GM19324 (cell line): Measurements from ENCODE around the gene TTLL11.

Experiments
- ATAC-seq: cut with Tn5 transposase; IDR thresholded peaks from one replicate; pipeline ENCODE4 v1.9.1; 2021; ENCODE audit warnings: mild to moderate bottlenecking, moderate library complexity; ENCODE audit not compliant: unreplicated experiment, low FRiP score

The TTLL11 gene

GRCh38 chr9:121865060-121865459, 228.0 kb downstream of the TTLL11 start:
- ATAC-seq: no peak

GRCh38 chr9:121863955-121864354, 229.2 kb downstream of the TTLL11 start:
- no peak for ATAC-seq

DNA sequence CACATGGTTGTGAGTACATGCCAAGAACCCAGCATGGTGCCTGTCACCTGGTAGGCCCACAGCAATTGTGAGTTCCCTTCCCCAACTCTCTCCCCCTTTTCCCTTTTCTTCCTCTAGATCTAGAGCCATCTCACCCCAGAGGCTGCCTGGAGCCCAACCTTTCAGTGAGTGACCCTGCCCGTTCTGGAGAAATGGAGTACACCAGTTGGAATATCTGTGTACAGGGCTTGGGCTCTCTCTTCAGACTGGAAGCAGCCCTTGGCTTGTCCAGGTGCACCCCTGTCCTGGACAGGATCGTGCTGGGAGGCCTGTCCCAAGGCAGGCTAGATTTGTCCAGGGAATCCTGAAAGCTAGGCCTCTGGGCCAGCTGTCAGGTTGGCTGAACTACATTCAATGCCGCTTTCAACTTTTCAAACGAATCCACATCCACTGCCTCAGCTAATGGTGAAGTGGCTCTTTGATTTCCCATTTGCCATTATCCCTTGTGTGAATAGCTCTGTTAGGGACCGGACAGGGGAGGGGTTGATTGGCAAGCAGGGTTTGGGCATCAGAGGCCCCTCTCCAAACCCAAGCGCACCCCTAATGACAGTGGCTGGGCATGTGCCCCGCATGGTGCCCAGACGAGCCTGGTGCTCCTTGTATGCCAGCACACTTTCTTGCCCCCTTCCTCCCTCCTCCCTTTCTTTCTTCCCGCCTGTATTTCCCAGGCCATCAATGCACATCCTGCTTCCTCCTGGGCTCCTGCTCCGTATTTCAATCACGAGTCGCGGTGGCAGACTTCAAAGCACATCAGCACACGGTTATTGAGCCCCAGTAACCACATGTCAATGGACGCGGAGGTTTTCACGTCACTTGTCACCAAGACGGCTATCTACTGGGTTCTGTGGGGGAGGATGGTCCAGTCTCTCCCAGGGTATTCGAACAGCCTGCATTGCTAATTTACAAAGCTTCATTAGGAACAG, 230.5 kb downstream of the TTLL11 start:
- no peak for ATAC-seq

DNA sequence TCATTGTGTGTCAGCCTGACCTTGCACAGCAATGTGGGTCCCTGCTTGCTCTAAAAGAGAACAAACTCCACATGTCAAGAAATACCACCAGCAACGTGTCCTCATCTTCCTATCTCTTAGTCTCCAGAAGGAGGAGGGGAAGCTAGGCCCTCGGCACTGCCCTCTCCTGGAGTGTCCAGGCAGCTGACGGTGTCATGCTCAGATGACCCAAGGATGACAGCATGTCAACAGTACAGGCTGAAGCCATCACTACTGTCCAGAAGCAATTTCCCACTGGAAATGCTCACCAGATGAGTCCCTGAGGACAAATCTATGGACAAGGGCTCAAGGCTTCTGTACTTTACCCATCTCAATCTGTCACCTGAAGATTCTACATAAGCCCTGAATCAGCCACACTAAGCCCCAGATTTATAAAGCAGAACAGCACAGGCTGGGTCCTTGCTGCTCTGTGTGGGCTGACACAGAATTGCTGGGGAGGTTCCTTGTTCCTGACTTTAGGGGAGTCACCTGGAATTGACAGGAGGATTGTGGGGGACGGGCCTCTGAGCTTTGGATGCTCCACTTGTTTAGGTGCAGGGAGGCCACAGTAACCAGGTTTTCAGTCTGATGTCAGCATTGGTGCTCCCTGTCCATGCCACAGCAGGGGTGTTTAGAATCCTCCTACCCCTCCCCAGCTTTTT, 231.5 kb downstream of the TTLL11 start:
- no peak for ATAC-seq

- no peak for ATAC-seq
Measured at GRCh38 chr9:121860744-121861143, 232.4 kb downstream of the TTLL11 start.

- no peak for ATAC-seq
Measured at GRCh38 chr9:121860213-121860612, 232.9 kb downstream of the TTLL11 start.

DNA sequence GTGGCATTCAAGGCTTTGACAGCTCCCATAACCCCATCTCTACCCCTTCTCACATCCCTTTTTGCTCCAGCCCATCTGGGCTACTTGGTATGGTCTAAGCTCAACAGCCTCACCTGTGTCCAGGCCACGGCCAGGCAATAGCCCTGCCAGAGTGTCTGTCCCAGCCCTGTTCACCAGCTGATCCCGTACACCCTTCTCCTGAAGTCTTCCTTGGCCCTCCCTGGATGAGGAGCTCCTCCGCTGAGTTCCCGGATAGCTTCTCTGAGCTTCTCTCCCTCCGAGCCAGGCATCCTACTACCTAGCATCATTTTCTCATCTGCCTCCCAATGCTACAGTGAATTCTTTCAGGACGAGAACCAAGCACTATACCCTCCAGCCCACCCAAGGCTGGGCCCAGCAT, 233.5 kb downstream of the TTLL11 start:
- ATAC-seq: no peak

DNA sequence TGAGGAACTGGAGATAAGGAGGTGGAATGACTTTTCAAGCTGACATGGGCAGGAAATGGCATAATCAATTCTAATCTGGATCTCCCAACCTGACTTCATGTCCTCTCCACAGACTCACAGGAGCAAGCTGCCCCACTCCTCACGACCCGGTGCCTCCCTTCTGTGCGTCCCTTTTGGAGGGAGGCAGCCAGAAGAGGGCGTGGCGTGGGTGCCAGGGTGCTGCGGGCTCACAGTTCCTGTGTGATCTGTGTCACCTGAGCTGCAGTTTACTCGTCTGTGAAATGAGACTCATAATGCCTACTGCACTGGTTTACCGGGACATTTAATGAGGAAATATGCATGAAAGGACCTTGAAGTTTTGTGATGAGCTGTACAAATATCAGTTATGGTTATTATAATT, 234.3 kb downstream of the TTLL11 start:
- ATAC-seq: no peak

DNA sequence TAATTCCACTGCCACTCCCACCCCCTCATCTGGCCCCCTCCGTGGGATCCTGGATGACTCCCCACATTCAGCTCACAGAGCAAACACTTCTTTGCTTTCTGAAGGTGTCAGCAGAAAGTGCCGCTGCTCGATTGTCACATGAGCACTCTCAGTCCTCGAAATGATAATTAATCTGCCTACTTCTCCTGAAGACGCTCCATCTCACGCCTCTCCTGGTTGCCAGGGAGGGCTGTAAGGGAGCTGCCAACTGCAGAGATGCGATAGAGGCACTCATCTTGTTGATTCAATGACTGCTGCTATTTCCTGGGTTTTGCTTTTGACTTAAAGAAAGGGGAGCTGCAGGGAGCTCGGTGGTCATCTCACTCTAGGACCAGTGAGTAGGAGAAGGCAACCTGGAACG, 235.2 kb downstream of the TTLL11 start:
- no peak for ATAC-seq

GRCh38 chr9:121855476-121855875, 237.6 kb downstream of the TTLL11 start:
- ATAC-seq: no peak

GRCh38 chr9:121853617-121854395, 239.3 kb downstream of the TTLL11 start:
- ATAC-seq: no peak

- ATAC-seq: no peak
Measured at GRCh38 chr9:121852651-121853616, 240.2 kb downstream of the TTLL11 start.

- ATAC-seq: no peak
Measured at GRCh38 chr9:121852241-121852640, 240.9 kb downstream of the TTLL11 start.

GRCh38 chr9:121851641-121852091, 241.4 kb downstream of the TTLL11 start:
- no peak for ATAC-seq

- no peak for ATAC-seq
Measured at GRCh38 chr9:121850366-121850765, 242.7 kb downstream of the TTLL11 start.

- no peak for ATAC-seq
Measured at GRCh38 chr9:121849554-121849953, 243.6 kb downstream of the TTLL11 start.

GRCh38 chr9:121844562-121844961, 248.5 kb downstream of the TTLL11 start:
- no peak for ATAC-seq

- ATAC-seq: no peak
Measured at GRCh38 chr9:121844098-121844497, 249.0 kb downstream of the TTLL11 start.

DNA sequence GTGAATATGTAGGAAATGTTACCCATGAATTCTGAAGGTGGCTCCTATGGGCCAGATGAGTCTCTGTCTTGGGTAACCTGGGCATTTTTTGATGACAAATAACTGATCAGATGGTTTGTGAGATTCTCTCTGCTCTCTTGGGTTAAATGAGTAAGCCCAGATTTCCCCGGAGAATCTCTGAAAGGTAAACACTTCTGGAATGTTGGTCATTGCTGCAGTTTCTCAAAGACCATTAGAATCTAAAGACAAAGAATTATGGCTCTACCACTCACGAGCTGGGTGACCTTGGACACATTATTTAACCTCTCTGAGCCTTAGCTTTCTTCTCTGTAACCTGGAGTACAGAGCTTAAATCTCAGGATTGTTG, 250.5 kb downstream of the TTLL11 start:
- no peak for ATAC-seq
